GM21360 (cell line): ENCODE results near the gene CCM2.

Experiments
- ATAC-seq: cut with Tn5 transposase; IDR thresholded peaks from one replicate; pipeline ENCODE4 v1.9.1; 2021; ENCODE audit warnings: mild to moderate bottlenecking, moderate library complexity; ENCODE audit not compliant: unreplicated experiment

Gene CCM2

GRCh38 chr7:45077579-45077978 lies 77.6 kb downstream of the CCM2 start:
- ATAC-seq = no peak

GRCh38 chr7:45078125-45078681 lies 78.2 kb downstream of the CCM2 start:
- no peak for ATAC-seq

GRCh38 chr7:45080265-45080957 lies 80.4 kb downstream of the CCM2 start:
- no peak for ATAC-seq

GRCh38 chr7:45080958-45081669 lies 81.1 kb downstream of the CCM2 start:
- no peak for ATAC-seq

- ATAC-seq = no peak
Observed at GRCh38 chr7:45081670-45081974, 81.6 kb downstream of the CCM2 start.

GRCh38 chr7:45082031-45082830 lies 82.2 kb downstream of the CCM2 start:
- no peak for ATAC-seq

- ATAC-seq = no peak
Observed at GRCh38 chr7:45082831-45083331, 82.9 kb downstream of the CCM2 start.

- no peak for ATAC-seq
Observed at GRCh38 chr7:45084336-45084735, 84.3 kb downstream of the CCM2 start.

- ATAC-seq = no peak
Observed at GRCh38 chr7:45084901-45085618, 85.1 kb downstream of the CCM2 start.

- ATAC-seq = no peak
Observed at GRCh38 chr7:45085619-45086200, 85.7 kb downstream of the CCM2 start.

GRCh38 chr7:45086331-45087065 lies 86.5 kb downstream of the CCM2 start:
- ATAC-seq = no peak

GRCh38 chr7:45087301-45088145 lies 87.5 kb downstream of the CCM2 start:
- no peak for ATAC-seq

- ATAC-seq = no peak
Observed at GRCh38 chr7:45088146-45088701, 88.2 kb downstream of the CCM2 start.

GRCh38 chr7:45088821-45089340 lies 88.9 kb downstream of the CCM2 start, which contains the start of gene NACAD:
Gene NACAD, minus strand, starts transcription at chr7:45088969. Its CDS starts 75 bp downstream, at chr7:45088894.
- no peak for ATAC-seq

- no peak for ATAC-seq
Observed at GRCh38 chr7:45089341-45089891, 89.4 kb downstream of the CCM2 start.

- no peak for ATAC-seq
Observed at GRCh38 chr7:45092100-45092930, 92.3 kb downstream of the CCM2 start.

- ATAC-seq = no peak
Observed at GRCh38 chr7:45092931-45093235, 92.9 kb downstream of the CCM2 start.
